22Rv1 (cell line): ENCODE results near the gene TMC3.

Experiments used
- H3K27ac ChIP-seq: fragments of 450-650 bp; 2 replicates; pipeline ENCODE4 v1.5.1; 2017
- CTCF ChIP-seq: fragments of 450-650 bp; IDR thresholded peaks from 2 replicates; pipeline ENCODE4 v1.5.1; 2017; ENCODE audit warnings: mild to moderate bottlenecking
- ZFX ChIP-seq: fragments of 450-650 bp; IDR thresholded peaks from 2 replicates; pipeline ENCODE4 v1.6.1; 2017; ENCODE audit warnings: antibody characterized with exemption, borderline replicate concordance

TMC3 gene

GRCh38 chr15:81285461-81285860, 88.6 kb downstream of the TMC3 start:
- H3K27ac ChIP-seq: no peak overlapping the region
- TF ChIP-seq ZFX (no peak), CTCF (no peak)

GRCh38 chr15:81284256-81285031, 89.6 kb downstream of the TMC3 start:
- no peak overlapping the region for H3K27ac ChIP-seq
- TF ChIP-seq ZFX: no peak
- TF ChIP-seq CTCF: no peak

GRCh38 chr15:81282911-81283310, 91.1 kb downstream of the TMC3 start:
- TF ChIP-seq ZFX: no peak
- TF ChIP-seq CTCF: no peak
- H3K27ac ChIP-seq: no peak overlapping the region

GRCh38 chr15:81282606-81282895, 91.5 kb downstream of the TMC3 start:
- no peak overlapping the region for H3K27ac ChIP-seq
- TF ChIP-seq ZFX (no peak), CTCF (no peak)

GRCh38 chr15:81281766-81282605, 92.0 kb downstream of the TMC3 start:
- TF ChIP-seq ZFX: no peak
- no peak for TF ChIP-seq CTCF
- no peak overlapping the region for H3K27ac ChIP-seq

- no peak overlapping the region for H3K27ac ChIP-seq
- no peak for TF ChIP-seq CTCF
- no peak for TF ChIP-seq ZFX
These were observed 92.6 kb downstream of the TMC3 start for GRCh38 chr15:81281456-81281735.
